Measurements from ENCODE around the gene RHOD. TPM values are rescaled to one million over a fixed set of nuclear protein-coding genes. Genes with fewer than 3 reads are reported as not detected.

RHOD gene
- total RNA-seq, 3 donors from 2014 or later = 3.3 to 7.2 (median 3.9) TPM

- no peak for DNase-seq
- Histone ChIP-seq H3K4me1 (ENCODE audit: low read depth) (peaks cover 15% of the 10 kb centered on the region), H3K36me3 (ENCODE audit: low read depth) (no peaks in the 10 kb centered on the region), H3K4me3 (no peak overlapping the region), H3K9me3 (no peaks in the 10 kb centered on the region)
- no peak for ATAC-seq
- intact Hi-C loops (cut with DNase I, micrococcal nuclease) = no loop called here
- no peak for TF ChIP-seq CTCF (IDR thresholded peaks at IDR 0.05)
Observed at GRCh38 chr11:67023957-67024353, 32.7 kb upstream of the RHOD start.

GRCh38 chr11:67024410-67024809 is 32.2 kb upstream of the RHOD start:
- no peak for DNase-seq
- Histone ChIP-seq H3K9me3 (no peaks in the 10 kb centered on the region), H3K4me1 (ENCODE audit: low read depth) (peaks cover 15% of the 10 kb centered on the region), H3K4me3 (no peak overlapping the region), H3K36me3 (ENCODE audit: low read depth) (no peaks in the 10 kb centered on the region)
- intact Hi-C loops (cut with DNase I, micrococcal nuclease) = no loop called here
- TF ChIP-seq CTCF (IDR thresholded peaks at IDR 0.05) = no peak
- ATAC-seq = no peak

GRCh38 chr11:67024966-67025365 is 31.7 kb upstream of the RHOD start:
- peaks cover 15% of the 10 kb centered on the region for H3K4me1 ChIP-seq (ENCODE audit: low read depth)
- no peak overlapping the region for H3K4me3 ChIP-seq
- DNase-seq (no peak), ATAC-seq (no peak)
- no peak for TF ChIP-seq CTCF (IDR thresholded peaks at IDR 0.05)
- no peaks in the 10 kb centered on the region for H3K36me3 ChIP-seq (ENCODE audit: low read depth)
- intact Hi-C loops (cut with DNase I, micrococcal nuclease) = no loop called here
- no peaks in the 10 kb centered on the region for H3K9me3 ChIP-seq

- no peaks in the 10 kb centered on the region for H3K9me3 ChIP-seq
- ATAC-seq = no peak
- intact Hi-C loops (cut with DNase I, micrococcal nuclease) = no loop called here
- no peaks in the 10 kb centered on the region for H3K36me3 ChIP-seq (ENCODE audit: low read depth)
- H3K4me3 ChIP-seq = no peak overlapping the region
- TF ChIP-seq CTCF (IDR thresholded peaks at IDR 0.05) = no peak
- peaks cover 15% of the 10 kb centered on the region for H3K4me1 ChIP-seq (ENCODE audit: low read depth)
- DNase-seq = no peak
Observed at GRCh38 chr11:67025750-67026149, 30.9 kb upstream of the RHOD start.

GRCh38 chr11:67026941-67027340 is 29.7 kb upstream of the RHOD start:
- no peak for DNase-seq
- intact Hi-C loops (cut with DNase I, micrococcal nuclease) = no loop called here
- Histone ChIP-seq H3K4me3 (no peak overlapping the region), H3K36me3 (ENCODE audit: low read depth) (no peaks in the 10 kb centered on the region), H3K9me3 (no peaks in the 10 kb centered on the region), H3K4me1 (ENCODE audit: low read depth) (peaks cover 15% of the 10 kb centered on the region)
- ATAC-seq = no peak
- no peak for TF ChIP-seq CTCF (IDR thresholded peaks at IDR 0.05)

GRCh38 chr11:67027483-67027930 is 29.1 kb upstream of the RHOD start:
- Histone ChIP-seq H3K4me1 (ENCODE audit: low read depth) (peaks cover 13% of the 10 kb centered on the region), H3K36me3 (ENCODE audit: low read depth) (no peaks in the 10 kb centered on the region), H3K4me3 (no peak overlapping the region), H3K9me3 (no peaks in the 10 kb centered on the region)
- ATAC-seq (no peak), DNase-seq (no peak)
- no peak for TF ChIP-seq CTCF (IDR thresholded peaks at IDR 0.05)
- intact Hi-C loops (cut with DNase I, micrococcal nuclease) = no loop called here
